Transverse colon (tissue), 4 donors: Measurements from ENCODE around the gene ST3GAL4. TPM values are rescaled to one million over a fixed set of nuclear protein-coding genes. Genes with fewer than 3 reads are reported as not detected.

Experiments
- DNase-seq: peaks from one replicate; pipeline ENCODE4 v3.0.0-alpha.2; 2019
- H3K27ac ChIP-seq, 4 donors: fragments of 200-600 bp; sonication (generic); 2 replicates each; pipeline ENCODE4 v1.5.1; 2016 to 2018; ENCODE audit warnings: inconsistent platforms in 4 of 4
- H3K27me3 ChIP-seq: fragments of 200-600 bp; sonication (generic); 2 replicates; pipeline ENCODE4 v1.5.1; 2017; ENCODE audit warnings: inconsistent platforms
- H3K36me3 ChIP-seq, 4 donors: fragments of 200-600 bp; sonication (generic); 2 replicates each; pipeline ENCODE4 v1.5.1; 2017 to 2019; ENCODE audit warnings: inconsistent platforms in 4 of 4
- H3K4me1 ChIP-seq, 4 donors: fragments of 200-600 bp; sonication (generic); 2 replicates each; pipeline ENCODE4 v1.5.1; 2017 to 2020; ENCODE audit warnings: inconsistent platforms in 4 of 4
- H3K4me3 ChIP-seq, 4 donors: fragments of 200-600 bp; sonication (generic); 1 replicate in 1 of 4; 2 replicates in 3 of 4; pipeline versions ENCODE4 v1.5.1 to v1.6.1; 2017 to 2019; ENCODE audit warnings: inconsistent platforms in 4 of 4
- H3K9me3 ChIP-seq, 2 donors: fragments of 200-600 bp; sonication (generic); 2 replicates each; pipeline ENCODE4 v1.5.1; 2017 to 2019; ENCODE audit warnings: inconsistent platforms in 2 of 2
- EP300 ChIP-seq: sonication (generic); formaldehyde crosslinking; IDR thresholded peaks from one replicate; pipeline ENCODE4 v1.6.1; 2017; ENCODE audit warnings: antibody characterized with exemption, low read depth
- POLR2A ChIP-seq: fragments of 450-650 bp; IDR thresholded peaks from one replicate; pipeline ENCODE4 v1.6.1; 2016; ENCODE audit warnings: antibody characterized with exemption, mild to moderate bottlenecking, moderate library complexity
- POLR2AphosphoS5 ChIP-seq, 3 donors: sonication (generic); formaldehyde crosslinking; IDR thresholded peaks; one replicate each; pipeline ENCODE4 v1.6.1; 2016; ENCODE audit warnings: antibody characterized with exemption in 3 of 3
- WGBS, 2 donors: methylation state at CpG; one replicate each; pipeline ENCODE4 v1.1.5; 2018; ENCODE audit warnings: low coverage in 1 of 2; 5-methylcytosine and 5-hydroxymethylcytosine counted together
- in situ Hi-C, 4 donors: fragments of 200-750 bp; cut with MboI; loops; one replicate each; pipeline versions ENCODE4 v1.15.0 to v1.15.1; 2017; ENCODE audit warnings: low sequenced_read_pairs in 3 of 4, low pct_ligation_motif_present in 1 of 4, low pct_unique_long_range_greater_than_20kb in 1 of 4
- intact Hi-C: fragments of 100-400 bp; cut with DNase I; formaldehyde crosslinking; loops from one replicate; pipeline ENCODE4 v1.15.1; 2023; ENCODE audit warnings: low total_unique reads
- total RNA-seq, 4 donors: library from RNA; depleted of rRNA; stranded (reverse); fragments of >200 nt; gene quantifications; one replicate each; pipeline ENCODE4 v1.1.0, GENCODE V29; 2016
- TF ChIP-seq, protein P1 (sequence below), 5 experiments: fragments of 200-600 bp in 3 of 5; fragments of 450-650 bp in 2 of 5; sonication (generic) in 3 of 5; IDR thresholded peaks; 1 replicate in 2 of 5; 2 replicates in 3 of 5; pipeline ENCODE4 v1.5.1; 2016 to 2017; ENCODE audit warnings: antibody characterized with exemption in 5 of 5, inconsistent platforms in 3 of 5, mild to moderate bottlenecking in 2 of 5, moderate library complexity in 1 of 5

Gene ST3GAL4
- total RNA-seq, 4 donors from 2014 or later, result 26.1 to 206 (median 166) TPM

DNA sequence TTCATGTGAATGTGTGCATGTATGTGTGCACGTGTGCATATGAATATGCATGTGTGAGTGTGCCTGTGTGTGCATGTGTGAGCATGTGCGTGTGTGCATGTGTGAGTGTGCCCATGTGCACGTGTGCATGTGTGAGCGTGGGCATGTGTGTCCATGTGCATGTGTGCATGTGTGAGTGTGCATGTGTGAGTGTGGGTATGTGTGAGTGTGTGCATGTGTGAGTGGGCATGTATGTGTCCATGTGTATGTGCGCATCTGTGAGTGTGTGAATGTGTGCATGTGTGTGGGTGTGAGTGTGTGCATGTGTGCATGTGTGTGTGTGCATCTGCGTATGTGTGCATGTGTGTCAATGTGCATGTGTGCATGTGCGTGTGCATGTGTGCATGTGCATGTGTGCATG, 94.7 kb downstream of the ST3GAL4 start:
- H3K4me1 ChIP-seq, result no peaks in the 10 kb centered on the region
- no peak overlapping the region for H3K27ac ChIP-seq
- peaks cover 19% of the 10 kb centered on the region for H3K27me3 ChIP-seq
- no peaks in the 10 kb centered on the region for H3K9me3 ChIP-seq
- no peaks in the 10 kb centered on the region for H3K36me3 ChIP-seq
- intact Hi-C loops (no loop called here), in situ Hi-C loops (no loop called here)
- no peak overlapping the region for H3K4me3 ChIP-seq
- DNase-seq, result no peak
- 53 to 87% methylated on average over 3 to 7 of the region's 7 CpGs for WGBS, 2 donors
- TF ChIP-seq POLR2AphosphoS5 (IDR thresholded peaks at IDR 0.05), result no peak
- no peak for TF ChIP-seq POLR2A
- TF ChIP-seq EP300, result no peak
- TF ChIP-seq, protein P1, sequence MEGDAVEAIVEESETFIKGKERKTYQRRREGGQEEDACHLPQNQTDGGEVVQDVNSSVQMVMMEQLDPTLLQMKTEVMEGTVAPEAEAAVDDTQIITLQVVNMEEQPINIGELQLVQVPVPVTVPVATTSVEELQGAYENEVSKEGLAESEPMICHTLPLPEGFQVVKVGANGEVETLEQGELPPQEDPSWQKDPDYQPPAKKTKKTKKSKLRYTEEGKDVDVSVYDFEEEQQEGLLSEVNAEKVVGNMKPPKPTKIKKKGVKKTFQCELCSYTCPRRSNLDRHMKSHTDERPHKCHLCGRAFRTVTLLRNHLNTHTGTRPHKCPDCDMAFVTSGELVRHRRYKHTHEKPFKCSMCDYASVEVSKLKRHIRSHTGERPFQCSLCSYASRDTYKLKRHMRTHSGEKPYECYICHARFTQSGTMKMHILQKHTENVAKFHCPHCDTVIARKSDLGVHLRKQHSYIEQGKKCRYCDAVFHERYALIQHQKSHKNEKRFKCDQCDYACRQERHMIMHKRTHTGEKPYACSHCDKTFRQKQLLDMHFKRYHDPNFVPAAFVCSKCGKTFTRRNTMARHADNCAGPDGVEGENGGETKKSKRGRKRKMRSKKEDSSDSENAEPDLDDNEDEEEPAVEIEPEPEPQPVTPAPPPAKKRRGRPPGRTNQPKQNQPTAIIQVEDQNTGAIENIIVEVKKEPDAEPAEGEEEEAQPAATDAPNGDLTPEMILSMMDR (IDR thresholded peaks at IDR 0.05), result no peak

DNA sequence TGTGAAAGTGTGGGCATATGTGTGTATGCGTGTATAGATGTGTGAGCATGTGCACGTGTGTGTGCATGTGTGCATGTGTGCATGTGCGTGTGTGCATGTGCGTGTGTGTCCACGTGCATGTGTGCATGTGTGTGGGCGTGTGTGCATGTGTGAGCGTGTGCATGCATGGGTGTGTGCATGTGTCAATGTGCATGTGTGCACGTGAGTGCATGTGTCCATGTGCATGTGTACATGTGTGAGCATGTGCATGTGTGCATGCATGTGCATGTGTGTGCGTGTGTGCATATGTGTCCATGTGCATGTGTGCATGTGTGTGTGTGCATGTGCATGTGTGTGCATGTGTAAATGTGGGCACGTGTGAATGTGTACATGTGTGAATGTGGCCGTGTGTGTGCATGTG, 95.3 kb downstream of the ST3GAL4 start:
- no peak for DNase-seq
- H3K27me3 ChIP-seq, result peaks cover 13% of the 10 kb centered on the region
- H3K36me3 ChIP-seq, result no peaks in the 10 kb centered on the region
- H3K27ac ChIP-seq, result no peak overlapping the region
- in situ Hi-C loops, result no loop called here
- intact Hi-C loops, result no loop called here
- H3K4me3 ChIP-seq, result no peak overlapping the region
- WGBS, 2 donors, result 93 to 100% methylated on average over 5 to 11 of the region's 11 CpGs
- H3K9me3 ChIP-seq, result no peaks in the 10 kb centered on the region
- TF ChIP-seq, protein P1 (IDR thresholded peaks at IDR 0.05), result no peak
- no peak for TF ChIP-seq POLR2A
- no peak for TF ChIP-seq POLR2AphosphoS5 (IDR thresholded peaks at IDR 0.05)
- no peak for TF ChIP-seq EP300
- H3K4me1 ChIP-seq, result no peaks in the 10 kb centered on the region

DNA sequence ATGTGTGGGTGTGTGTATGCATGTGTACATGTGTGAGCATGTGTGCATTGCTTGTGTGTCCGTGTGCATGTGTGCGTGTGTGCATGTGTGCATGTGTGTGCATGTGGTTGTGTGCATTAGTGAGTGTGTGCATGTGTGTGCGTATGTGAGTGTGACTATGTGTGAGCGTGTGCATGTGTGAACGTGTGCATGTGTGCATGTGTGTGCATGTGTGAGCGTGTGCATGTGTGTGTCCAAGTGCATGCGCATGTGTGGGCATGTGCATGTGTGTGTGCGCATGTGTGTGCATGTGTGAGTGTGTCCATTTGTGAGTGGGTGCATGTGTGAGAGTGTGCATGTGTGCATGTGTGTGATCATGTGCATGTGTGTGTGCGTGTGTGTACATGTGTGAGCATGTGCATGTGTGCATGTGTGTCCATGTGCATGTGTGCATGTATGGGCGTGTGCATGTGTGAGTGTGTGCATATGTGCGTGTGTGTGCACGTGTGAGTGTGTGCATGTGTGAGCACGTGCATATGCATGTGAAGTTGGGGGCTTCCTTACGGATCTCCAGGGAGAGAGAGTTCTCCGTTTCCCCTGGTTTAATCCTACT, 95.8 kb downstream of the ST3GAL4 start:
- 70 to 85% methylated on average over 8 to 15 of the region's 15 CpGs for WGBS, 2 donors
- DNase-seq, result no peak
- TF ChIP-seq EP300 (no peak), POLR2A (no peak), POLR2AphosphoS5 (IDR thresholded peaks at IDR 0.05) (no peak)
- TF ChIP-seq, protein P1 (IDR thresholded peaks at IDR 0.05), result no peak
- in situ Hi-C loops, result no loop called here
- Histone ChIP-seq H3K27ac (no peak overlapping the region), H3K4me1 (no peaks in the 10 kb centered on the region), H3K4me3 (no peak overlapping the region), H3K9me3 (no peaks in the 10 kb centered on the region), H3K36me3 (no peaks in the 10 kb centered on the region), H3K27me3 (peaks cover 13% of the 10 kb centered on the region)
- intact Hi-C loops, result no loop called here

DNA sequence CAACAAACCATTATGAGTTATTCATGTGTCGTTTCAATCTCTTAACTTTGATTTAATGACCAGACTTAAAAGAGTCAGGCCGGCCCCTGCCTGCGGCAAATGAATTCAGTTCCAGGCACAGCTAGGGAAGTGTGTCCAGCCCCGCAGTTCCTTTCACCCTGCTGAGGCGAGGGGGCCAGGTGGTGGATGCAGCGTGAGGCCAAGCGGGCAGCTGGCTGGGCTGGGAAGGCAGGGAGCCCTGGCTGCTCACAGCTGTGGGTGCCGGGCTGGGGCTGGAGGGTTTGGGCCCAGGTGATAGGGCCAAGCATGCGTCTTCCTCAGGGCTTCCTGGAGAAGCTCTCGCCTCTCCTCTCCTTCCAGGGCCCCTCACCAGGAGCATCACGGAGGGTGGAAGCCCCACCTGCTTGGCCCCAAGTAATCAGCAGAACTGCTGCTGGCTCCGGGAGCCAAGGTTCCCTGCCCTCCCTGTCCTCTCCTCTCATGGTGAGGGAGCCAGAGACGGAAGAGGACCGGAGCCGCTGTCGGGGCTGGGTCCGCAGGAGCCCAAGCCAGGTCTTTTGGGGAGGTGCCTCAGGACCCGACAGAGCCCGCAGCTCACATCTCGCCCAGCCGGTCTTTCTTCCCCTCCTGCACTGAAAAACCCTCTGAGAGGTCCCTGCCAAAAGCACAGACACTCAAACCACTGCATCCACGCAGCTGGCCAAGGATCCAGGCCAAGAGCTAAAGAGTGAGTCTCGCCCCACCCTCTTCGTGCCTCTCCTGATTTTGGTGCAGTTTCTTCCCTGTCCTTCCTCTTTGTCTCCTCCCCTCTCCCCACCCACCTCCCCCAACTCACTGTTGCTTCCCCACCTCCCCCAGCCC, 97.0 kb downstream of the ST3GAL4 start:
- Histone ChIP-seq H3K36me3 (no peaks in the 10 kb centered on the region), H3K27ac (no peak overlapping the region), H3K27me3 (peaks cover 13% of the 10 kb centered on the region), H3K9me3 (no peaks in the 10 kb centered on the region), H3K4me1 (no peaks in the 10 kb centered on the region), H3K4me3 (no peak overlapping the region)
- in situ Hi-C loops, result no loop called here
- DNase-seq, result no peak
- TF ChIP-seq POLR2A (no peak), POLR2AphosphoS5 (IDR thresholded peaks at IDR 0.05) (no peak), EP300 (no peak)
- TF ChIP-seq, protein P1 (IDR thresholded peaks at IDR 0.05), result no peak
- intact Hi-C loops, result no loop called here
- WGBS, 2 donors, result 64 to 66% methylated on average over 5 to 24 of the region's 24 CpGs
